Measurements from ENCODE around the gene BCAR3.

GRCh38 chr1:93578433-93578830, 103.2 kb downstream of the BCAR3 start:
- TF ChIP-seq CTCF (IDR thresholded peaks at IDR 0.05) (no peak), POLR2A (IDR thresholded peaks at IDR 0.05) (no peak), POLR2AphosphoS5 (IDR thresholded peaks at IDR 0.05) (no peak)
